ENCODE data around the gene PTPRA. TPM values are rescaled to one million over a fixed set of nuclear protein-coding genes. Genes with fewer than 3 reads are reported as not detected.
"Not testable (repeated sequence)": the region's sequence is repeated elsewhere in the genome, so short reads cannot be mapped to it uniquely, and the experiment has no call there.

The PTPRA gene, protein sequence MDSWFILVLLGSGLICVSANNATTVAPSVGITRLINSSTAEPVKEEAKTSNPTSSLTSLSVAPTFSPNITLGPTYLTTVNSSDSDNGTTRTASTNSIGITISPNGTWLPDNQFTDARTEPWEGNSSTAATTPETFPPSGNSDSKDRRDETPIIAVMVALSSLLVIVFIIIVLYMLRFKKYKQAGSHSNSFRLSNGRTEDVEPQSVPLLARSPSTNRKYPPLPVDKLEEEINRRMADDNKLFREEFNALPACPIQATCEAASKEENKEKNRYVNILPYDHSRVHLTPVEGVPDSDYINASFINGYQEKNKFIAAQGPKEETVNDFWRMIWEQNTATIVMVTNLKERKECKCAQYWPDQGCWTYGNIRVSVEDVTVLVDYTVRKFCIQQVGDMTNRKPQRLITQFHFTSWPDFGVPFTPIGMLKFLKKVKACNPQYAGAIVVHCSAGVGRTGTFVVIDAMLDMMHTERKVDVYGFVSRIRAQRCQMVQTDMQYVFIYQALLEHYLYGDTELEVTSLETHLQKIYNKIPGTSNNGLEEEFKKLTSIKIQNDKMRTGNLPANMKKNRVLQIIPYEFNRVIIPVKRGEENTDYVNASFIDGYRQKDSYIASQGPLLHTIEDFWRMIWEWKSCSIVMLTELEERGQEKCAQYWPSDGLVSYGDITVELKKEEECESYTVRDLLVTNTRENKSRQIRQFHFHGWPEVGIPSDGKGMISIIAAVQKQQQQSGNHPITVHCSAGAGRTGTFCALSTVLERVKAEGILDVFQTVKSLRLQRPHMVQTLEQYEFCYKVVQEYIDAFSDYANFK
- 41.7 TPM for total RNA-seq
- 10 to 100 TPM; 37.4 to 60.5 (median 45.7) TPM for polyA plus RNA-seq (ENCODE audit: insufficient read depth in 1 of 8, insufficient read length in 8 of 8, low replicate concordance in 1 of 8)
- long read RNA-seq, donor 1 = 0 reads
- long read RNA-seq, donor 2, partial matches to known transcripts = 0 of 1 reads
- long read RNA-seq, donor 2, other reads (novel, unspliced or antisense) = 0 of 1 reads
- long read RNA-seq, donor 3, transcript PTPRA-201 (23 exons, 3,725 nt) = major isoform, 5 of 6 reads
- long read RNA-seq, donor 3, partial matches to known transcripts = 0 of 6 reads
- long read RNA-seq, donor 3, other reads (novel, unspliced or antisense) = 0 of 6 reads
- long read RNA-seq, donor 4, partial matches to known transcripts = 6 of 8 reads
- long read RNA-seq, donor 4, other reads (novel, unspliced or antisense) = 0 of 8 reads
- long read RNA-seq, donor 5, partial matches to known transcripts = 17 of 21 reads
- long read RNA-seq, donor 5, other reads (novel, unspliced or antisense) = 0 of 21 reads
- long read RNA-seq, donor 6, transcript PTPRA-201 (23 exons, 3,725 nt) = major isoform, 6 of 12 reads
- long read RNA-seq, donor 6, partial matches to known transcripts = 6 of 12 reads
- long read RNA-seq, donor 6, other reads (novel, unspliced or antisense) = 0 of 12 reads
- long read RNA-seq, donor 7, transcript PTPRA-201 (23 exons, 3,725 nt) = major isoform, 5 of 15 reads
- long read RNA-seq, donor 7, partial matches to known transcripts = 8 of 15 reads
- long read RNA-seq, donor 7, other reads (novel, unspliced or antisense) = 0 of 15 reads
- long read RNA-seq, donor 8, partial matches to known transcripts = 0 of 2 reads
- long read RNA-seq, donor 8, other reads (novel, unspliced or antisense) = 0 of 2 reads
- long read RNA-seq, donor 9, partial matches to known transcripts = 5 of 5 reads
- long read RNA-seq, donor 9, other reads (novel, unspliced or antisense) = 0 of 5 reads
- long read RNA-seq, donor 10, partial matches to known transcripts = 0 of 3 reads
- long read RNA-seq, donor 10, other reads (novel, unspliced or antisense) = 0 of 3 reads
- long read RNA-seq, donor 11, partial matches to known transcripts = 0 of 4 reads
- long read RNA-seq, donor 11, other reads (novel, unspliced or antisense) = 0 of 4 reads

DNA sequence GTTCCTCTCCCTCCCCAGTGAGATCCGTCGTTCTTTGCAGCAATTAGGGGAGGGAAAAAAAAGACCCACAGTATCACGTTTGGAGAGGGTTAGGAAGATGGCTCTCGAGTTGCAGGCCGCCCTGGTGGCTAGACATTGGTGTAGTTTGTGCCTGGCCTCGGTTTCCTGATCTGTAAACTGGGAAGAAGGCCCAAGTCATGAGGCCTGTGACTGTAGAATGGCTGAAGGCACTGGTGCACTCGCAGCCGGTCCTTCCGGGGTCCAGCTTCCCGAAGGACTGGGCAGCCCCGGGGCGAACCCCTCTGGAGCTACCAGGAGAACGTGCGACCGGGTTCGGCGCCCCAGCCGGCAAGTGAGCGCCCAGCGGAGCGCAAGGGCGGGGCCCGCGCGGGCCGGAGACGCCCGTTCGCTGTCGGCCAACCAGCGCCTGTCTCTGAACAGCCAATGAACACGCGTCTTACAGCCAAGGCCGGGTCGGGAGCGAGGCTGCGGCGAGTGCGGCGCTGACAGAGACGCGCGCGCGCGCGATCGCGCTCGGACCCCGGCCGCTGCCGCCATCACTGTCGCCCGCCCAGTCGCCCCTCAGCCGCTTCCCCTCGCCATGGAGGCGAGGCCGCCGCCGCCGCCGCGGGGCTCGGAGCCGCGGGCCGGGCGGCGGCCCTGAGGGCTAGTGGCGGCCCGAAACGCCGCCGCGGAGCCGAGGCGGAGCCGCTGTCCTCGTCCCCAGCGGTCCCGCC is at the start of gene PTPRA:
PTPRA (plus strand) TSS at position 472 of the 737 bp plus-strand sequence. CDS start 90,797 bp downstream, outside the sequence.
- peaks cover 4% of the 10 kb centered on the region for H3K36me3 ChIP-seq (ENCODE audit: control insufficient read depth, insufficient read depth, low read length)
- H3K4me1 ChIP-seq (ENCODE audit: control insufficient read depth, insufficient read depth, low read length) = peaks cover 36% of the 10 kb centered on the region
- peak within 1 kb of the TSS; percentile 93 for H3K4me3 ChIP-seq (ENCODE audit: low read length)
- peaks cover 26% of the 10 kb centered on the region for H3K27me3 ChIP-seq (ENCODE audit: control insufficient read depth, insufficient read depth, low read length)
- no peaks in the 10 kb centered on the region for H3K9me3 ChIP-seq (replicated peaks; ENCODE audit: control insufficient read depth, low read depth, low read length)
- under 1% methylated on average over 81 of the region's 83 CpGs for WGBS (ENCODE audit: insufficient coverage)
- peak within 1 kb of the TSS; percentile 67 for H3K27ac ChIP-seq (ENCODE audit: low read length)
- peak; percentile 98 for DNase-seq

DNA sequence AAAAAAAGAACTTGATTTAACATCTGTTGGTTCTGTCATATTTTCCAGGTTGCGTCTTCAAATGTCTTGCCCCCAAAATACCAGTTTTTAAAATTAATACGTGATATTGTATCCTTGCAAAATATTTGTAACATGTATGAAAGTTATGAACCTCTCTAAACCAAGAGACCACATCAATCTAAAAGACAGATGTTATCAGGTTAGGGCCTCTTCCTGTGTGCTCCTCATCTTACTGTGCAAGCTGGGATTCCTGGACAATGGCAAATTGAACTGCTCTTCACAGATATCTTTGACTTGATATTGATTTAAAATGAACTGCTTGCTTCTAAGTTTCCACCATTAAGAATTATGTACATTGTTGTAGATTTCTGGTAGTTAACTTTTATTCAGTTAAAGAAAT is 47.5 kb upstream of the PTPRA start:
- no peak overlapping the region for H3K27ac ChIP-seq (ENCODE audit: low read length)
- DNase-seq = no peak
- H3K9me3 ChIP-seq (replicated peaks; ENCODE audit: control insufficient read depth, low read depth, low read length) = no peaks in the 10 kb centered on the region
- H3K36me3 ChIP-seq (ENCODE audit: control insufficient read depth, insufficient read depth, low read length) = no peaks in the 10 kb centered on the region
- WGBS (ENCODE audit: insufficient coverage) = no CpG with 5 or more reads among the region's 2 CpGs
- H3K27me3 ChIP-seq (ENCODE audit: control insufficient read depth, insufficient read depth, low read length) = peaks cover 28% of the 10 kb centered on the region
- no peak overlapping the region for H3K4me3 ChIP-seq (ENCODE audit: low read length)
- H3K4me1 ChIP-seq (ENCODE audit: control insufficient read depth, insufficient read depth, low read length) = no peaks in the 10 kb centered on the region

DNA sequence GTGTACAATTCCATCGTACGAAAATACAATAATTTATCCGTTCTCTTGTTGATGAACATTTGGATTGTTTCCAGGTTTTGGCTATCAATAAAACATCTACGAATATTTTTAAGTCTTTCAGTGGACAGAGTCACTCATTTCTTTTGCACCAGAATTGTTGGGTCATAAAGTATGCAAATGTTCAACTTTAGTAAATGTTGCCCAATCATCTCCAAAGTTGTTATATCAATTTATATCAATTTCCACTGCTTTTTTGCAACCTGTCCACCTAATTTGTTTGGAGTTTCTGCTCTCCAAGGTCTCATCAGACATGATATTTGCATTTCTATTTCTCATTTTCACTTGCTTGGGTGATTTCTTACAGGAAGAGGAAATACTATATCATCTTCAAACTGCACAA is 46.6 kb upstream of the PTPRA start:
- Histone ChIP-seq H3K4me3 (ENCODE audit: low read length) (no peak overlapping the region), H3K36me3 (ENCODE audit: control insufficient read depth, insufficient read depth, low read length) (no peaks in the 10 kb centered on the region), H3K9me3 (replicated peaks; ENCODE audit: control insufficient read depth, low read depth, low read length) (no peaks in the 10 kb centered on the region), H3K27ac (ENCODE audit: low read length) (no peak overlapping the region), H3K27me3 (ENCODE audit: control insufficient read depth, insufficient read depth, low read length) (peaks cover 20% of the 10 kb centered on the region), H3K4me1 (ENCODE audit: control insufficient read depth, insufficient read depth, low read length) (no peaks in the 10 kb centered on the region)
- no peak for DNase-seq
- no CpG with 5 or more reads among the region's 4 CpGs for WGBS (ENCODE audit: insufficient coverage)

DNA sequence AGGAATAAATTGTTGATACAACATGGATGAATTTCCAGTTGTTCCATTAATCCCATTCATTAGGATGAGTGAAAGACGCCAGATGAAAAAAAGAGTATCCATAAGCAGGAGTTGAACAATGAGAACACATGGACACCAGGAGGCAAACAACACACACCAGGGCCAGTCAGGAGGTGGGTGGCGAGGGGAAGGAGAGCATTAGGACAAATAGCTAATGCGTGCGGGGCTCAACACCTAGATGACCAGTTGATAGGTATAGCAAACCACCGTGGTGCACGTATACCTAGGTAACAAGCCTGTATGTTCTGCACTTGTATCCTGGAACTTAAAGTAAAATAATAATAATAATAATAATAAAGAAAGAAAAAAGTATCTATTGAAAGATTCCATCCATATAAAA is 43.9 kb upstream of the PTPRA start:
- WGBS (ENCODE audit: insufficient coverage) = 63% methylated on average over 1 of the region's 6 CpGs
- Histone ChIP-seq H3K27ac (ENCODE audit: low read length) (no peak overlapping the region), H3K4me3 (ENCODE audit: low read length) (no peak overlapping the region), H3K36me3 (ENCODE audit: control insufficient read depth, insufficient read depth, low read length) (peaks cover 2% of the 10 kb centered on the region), H3K27me3 (ENCODE audit: control insufficient read depth, insufficient read depth, low read length) (peaks cover 13% of the 10 kb centered on the region), H3K9me3 (replicated peaks; ENCODE audit: control insufficient read depth, low read depth, low read length) (no peaks in the 10 kb centered on the region), H3K4me1 (ENCODE audit: control insufficient read depth, insufficient read depth, low read length) (no peaks in the 10 kb centered on the region)
- no peak for DNase-seq

DNA sequence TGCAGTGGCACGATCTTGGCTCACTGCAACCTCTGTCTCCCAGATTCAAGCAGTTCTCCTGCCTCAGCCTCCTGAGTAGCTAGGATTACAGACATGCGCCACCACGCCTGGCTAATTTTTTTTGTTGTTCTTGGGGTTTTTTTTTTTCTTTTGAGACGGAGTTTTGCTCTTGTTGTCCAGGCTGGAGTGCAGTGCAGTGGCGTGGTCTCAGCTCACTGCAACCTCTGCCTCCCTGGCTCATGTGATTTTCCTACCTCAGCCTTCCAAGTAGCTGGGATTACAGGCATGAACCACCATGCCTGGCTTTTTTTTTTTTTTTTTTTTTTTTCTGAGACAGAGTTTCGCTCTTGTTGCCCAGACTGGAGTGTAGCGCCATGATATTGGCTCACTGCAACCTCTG is 42.1 kb upstream of the PTPRA start:
- not testable (repeated sequence) for H3K4me1 ChIP-seq (ENCODE audit: control insufficient read depth, insufficient read depth, low read length); H3K9me3 ChIP-seq (replicated peaks; ENCODE audit: control insufficient read depth, low read depth, low read length); DNase-seq; H3K27ac ChIP-seq (ENCODE audit: low read length); H3K4me3 ChIP-seq (ENCODE audit: low read length)
- H3K27me3 ChIP-seq (ENCODE audit: control insufficient read depth, insufficient read depth, low read length) = peaks cover 11% of the 10 kb centered on the region
- H3K36me3 ChIP-seq (ENCODE audit: control insufficient read depth, insufficient read depth, low read length) = peaks cover 11% of the 10 kb centered on the region
- WGBS (ENCODE audit: insufficient coverage) = 85% methylated on average over 2 of the region's 7 CpGs

DNA sequence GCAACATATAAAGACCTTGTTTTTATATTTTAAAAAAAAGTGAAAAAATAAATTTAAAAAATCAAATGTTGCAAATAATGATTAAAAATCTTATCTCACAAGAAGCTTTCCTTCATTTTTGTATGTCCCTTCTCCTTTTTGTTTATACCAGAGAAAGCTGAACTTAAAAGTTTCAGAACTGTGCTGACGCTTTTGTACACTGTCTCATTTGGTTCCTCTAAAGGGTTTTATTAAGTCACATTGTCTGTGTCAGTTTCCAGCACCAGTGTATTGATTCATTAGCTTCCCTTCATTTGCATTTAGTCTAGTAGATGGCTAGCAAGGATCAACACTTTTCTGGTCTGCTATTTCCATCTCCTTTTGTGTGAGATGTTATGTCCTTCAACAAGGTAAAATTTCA is 39.5 kb upstream of the PTPRA start:
- Histone ChIP-seq H3K27ac (ENCODE audit: low read length) (no peak overlapping the region), H3K4me3 (ENCODE audit: low read length) (no peak overlapping the region), H3K27me3 (ENCODE audit: control insufficient read depth, insufficient read depth, low read length) (peaks cover 6% of the 10 kb centered on the region), H3K36me3 (ENCODE audit: control insufficient read depth, insufficient read depth, low read length) (peaks cover 32% of the 10 kb centered on the region), H3K9me3 (replicated peaks; ENCODE audit: control insufficient read depth, low read depth, low read length) (no peaks in the 10 kb centered on the region), H3K4me1 (ENCODE audit: control insufficient read depth, insufficient read depth, low read length) (no peaks in the 10 kb centered on the region)
- WGBS (ENCODE audit: insufficient coverage) = no CpG with 5 or more reads among the region's 1 CpG
- no peak for DNase-seq

DNA sequence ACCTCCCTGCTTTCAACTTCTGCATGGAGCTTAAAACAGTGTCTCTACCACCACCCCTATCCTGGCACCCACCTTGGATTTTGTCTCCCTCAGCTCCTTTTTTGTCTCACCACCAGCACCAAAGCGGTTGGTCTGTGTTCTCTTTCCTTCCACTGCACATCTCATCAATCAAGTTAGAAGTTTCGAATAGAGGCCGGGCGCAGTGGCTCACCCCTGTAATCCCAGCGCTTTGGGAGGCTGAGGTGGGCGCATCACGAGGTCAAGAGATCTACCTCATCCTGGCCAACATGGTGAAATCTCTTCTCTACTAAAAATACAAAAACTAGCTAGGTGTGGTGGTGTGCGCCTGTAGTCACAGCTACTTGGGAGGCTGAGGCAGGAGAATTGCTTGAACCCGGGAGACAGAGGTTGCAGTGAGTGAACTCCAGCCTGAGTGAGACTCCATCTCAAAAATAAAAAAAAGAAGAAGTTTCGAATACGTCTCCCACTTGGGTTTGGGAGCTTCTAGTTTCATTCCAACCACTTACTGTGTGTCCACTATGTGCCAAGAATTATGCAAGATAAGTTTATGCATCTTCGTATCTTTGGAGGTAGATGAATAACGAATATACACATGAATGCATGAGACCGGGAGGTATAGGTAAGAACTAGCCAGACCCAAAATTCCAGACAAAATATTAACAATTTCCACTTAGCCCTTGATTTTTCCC is 38.7 kb upstream of the PTPRA start:
- Histone ChIP-seq H3K9me3 (replicated peaks; ENCODE audit: control insufficient read depth, low read depth, low read length) (no peaks in the 10 kb centered on the region), H3K36me3 (ENCODE audit: control insufficient read depth, insufficient read depth, low read length) (peaks cover 32% of the 10 kb centered on the region), H3K4me1 (ENCODE audit: control insufficient read depth, insufficient read depth, low read length) (peaks cover 4% of the 10 kb centered on the region), H3K27me3 (ENCODE audit: control insufficient read depth, insufficient read depth, low read length) (peaks cover 6% of the 10 kb centered on the region), H3K4me3 (ENCODE audit: low read length) (no peak overlapping the region), H3K27ac (ENCODE audit: low read length) (no peak overlapping the region)
- 100% methylated on average over 1 of the region's 14 CpGs for WGBS (ENCODE audit: insufficient coverage)
- no peak for DNase-seq

DNA sequence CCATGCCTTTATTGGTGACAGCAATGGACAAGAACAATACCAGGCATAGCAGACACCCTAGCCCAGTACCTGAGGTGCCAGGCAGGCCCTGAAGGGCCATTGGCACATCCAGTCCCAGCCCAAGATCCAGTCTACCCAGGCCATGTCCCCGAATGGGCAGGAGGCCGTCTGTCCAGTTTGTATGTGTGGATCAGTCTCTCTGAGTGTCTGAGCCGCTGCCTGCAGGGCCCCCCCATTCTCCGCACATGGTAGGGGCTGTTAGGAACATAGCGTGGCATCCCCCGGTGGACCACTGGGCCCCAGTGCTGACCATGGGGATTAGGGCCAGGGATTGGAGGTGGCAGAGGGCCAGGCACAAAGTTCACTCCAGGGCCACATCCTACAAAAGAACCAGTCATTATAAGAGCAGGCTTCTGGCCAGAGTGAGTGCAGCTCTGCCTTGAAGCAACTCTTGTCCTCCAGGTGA is 37.9 kb upstream of the PTPRA start:
- peaks cover 32% of the 10 kb centered on the region for H3K36me3 ChIP-seq (ENCODE audit: control insufficient read depth, insufficient read depth, low read length)
- WGBS (ENCODE audit: insufficient coverage) = 100% methylated on average over 2 of the region's 6 CpGs
- H3K9me3 ChIP-seq (replicated peaks; ENCODE audit: control insufficient read depth, low read depth, low read length) = no peaks in the 10 kb centered on the region
- peaks cover 1% of the 10 kb centered on the region for H3K27me3 ChIP-seq (ENCODE audit: control insufficient read depth, insufficient read depth, low read length)
- no peak overlapping the region for H3K27ac ChIP-seq (ENCODE audit: low read length)
- DNase-seq = no peak
- H3K4me3 ChIP-seq (ENCODE audit: low read length) = no peak overlapping the region
- H3K4me1 ChIP-seq (ENCODE audit: control insufficient read depth, insufficient read depth, low read length) = peaks cover 8% of the 10 kb centered on the region
